NOMO-1 treated with dmso at 0.1 percent for 144 hours (cell line): ENCODE measurements around the gene CFAP97D2.
"Not testable (repeated sequence)": the region's sequence is repeated elsewhere in the genome, so short reads cannot be mapped to it uniquely, and the experiment has no call there.

ENCODE experiments used
- DNase-seq: peaks from one replicate; lab custom pipeline; 2025; ENCODE audit not compliant: unreplicated experiment; lab: John Stamatoyannopoulos, UW

Gene CFAP97D2

DNA sequence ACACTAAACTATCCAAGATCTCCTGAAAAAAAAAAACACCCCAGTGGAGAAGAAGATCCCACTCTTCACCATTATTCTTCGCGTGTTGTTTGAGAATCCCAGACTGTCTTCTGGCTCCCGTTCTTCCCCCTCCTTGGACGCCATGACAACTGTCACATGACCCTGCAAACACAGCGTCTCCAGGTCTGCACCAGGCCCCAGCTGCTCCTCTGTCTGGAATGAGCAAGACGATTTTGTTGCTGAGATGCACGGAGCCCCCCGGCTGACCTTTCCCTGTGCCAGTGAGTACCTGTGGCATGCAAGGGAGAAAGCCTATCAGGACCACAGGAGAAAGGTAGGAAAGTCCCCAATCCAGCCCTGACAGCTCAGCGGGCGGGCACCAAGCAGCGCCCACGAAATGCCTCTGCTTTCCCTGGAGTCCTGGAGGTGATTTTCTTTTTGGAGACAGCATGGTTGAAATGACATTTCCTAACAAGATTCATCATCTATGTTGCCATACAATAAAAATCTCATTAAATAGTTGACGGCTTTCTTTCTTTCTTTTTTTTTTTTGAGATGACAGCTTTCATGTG lies at the start of gene CFAP97D2:
CFAP97D2 (plus strand) TSS at position 171 of the 572 bp plus-strand sequence; CDS start at position 245, 74 bp downstream.
- DNase-seq = no peak

DNA sequence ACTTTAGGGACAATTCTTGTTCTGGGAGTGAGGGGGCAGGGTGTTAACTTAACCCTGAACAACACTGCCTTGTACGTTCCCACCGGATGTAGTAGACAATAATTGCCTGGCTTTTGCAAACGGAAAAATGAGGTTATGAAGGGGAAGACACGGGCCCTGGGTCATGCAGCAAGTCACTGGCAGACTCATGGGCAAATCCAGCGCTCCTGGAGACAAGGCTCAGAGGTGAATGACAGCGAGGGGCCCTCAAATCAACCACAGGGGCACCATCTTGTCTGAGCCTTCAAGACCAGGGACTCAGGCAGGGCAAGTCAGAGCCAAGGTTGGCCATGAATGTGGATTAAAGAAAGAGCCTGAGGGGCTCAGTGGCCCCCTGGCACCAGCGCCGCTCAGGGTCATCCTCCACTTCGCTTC lies 49.4 kb upstream of the CFAP97D2 start:
- no peak for DNase-seq

DNA sequence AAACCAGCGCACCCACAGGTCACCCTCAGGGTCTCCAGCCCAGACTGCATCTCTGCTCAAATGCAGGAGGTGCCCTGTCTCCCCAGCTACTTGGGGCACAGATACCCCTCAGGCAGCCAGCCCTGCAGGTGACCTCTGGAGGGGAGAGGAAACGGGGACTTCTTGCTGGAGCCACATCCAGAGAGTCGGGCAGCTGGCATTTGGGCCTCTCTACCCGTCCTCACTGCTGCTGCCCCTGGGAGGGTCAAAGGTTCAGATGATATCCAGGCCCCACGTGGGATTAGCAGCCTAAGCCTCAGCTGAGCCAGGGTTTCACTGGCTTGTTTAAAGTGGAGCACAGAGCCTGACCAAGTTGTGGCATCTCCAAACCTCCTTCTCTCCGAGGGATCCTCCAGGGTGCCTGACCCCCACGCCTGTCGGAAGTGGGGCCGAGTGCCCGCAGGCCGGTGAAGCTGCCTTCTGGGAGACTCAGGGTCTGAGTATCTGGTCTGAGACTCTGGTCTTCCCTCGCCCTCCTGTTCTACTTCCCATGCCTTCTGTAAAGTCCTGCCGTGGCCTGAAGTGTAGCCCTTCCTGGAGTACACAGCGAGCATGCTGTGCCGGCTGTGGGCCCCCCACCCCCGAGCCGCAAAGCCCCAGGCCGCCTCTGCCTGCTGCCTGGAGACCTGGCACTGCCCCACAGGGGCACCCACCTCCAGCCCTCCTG lies 48.8 kb upstream of the CFAP97D2 start:
- DNase-seq = no peak

DNA sequence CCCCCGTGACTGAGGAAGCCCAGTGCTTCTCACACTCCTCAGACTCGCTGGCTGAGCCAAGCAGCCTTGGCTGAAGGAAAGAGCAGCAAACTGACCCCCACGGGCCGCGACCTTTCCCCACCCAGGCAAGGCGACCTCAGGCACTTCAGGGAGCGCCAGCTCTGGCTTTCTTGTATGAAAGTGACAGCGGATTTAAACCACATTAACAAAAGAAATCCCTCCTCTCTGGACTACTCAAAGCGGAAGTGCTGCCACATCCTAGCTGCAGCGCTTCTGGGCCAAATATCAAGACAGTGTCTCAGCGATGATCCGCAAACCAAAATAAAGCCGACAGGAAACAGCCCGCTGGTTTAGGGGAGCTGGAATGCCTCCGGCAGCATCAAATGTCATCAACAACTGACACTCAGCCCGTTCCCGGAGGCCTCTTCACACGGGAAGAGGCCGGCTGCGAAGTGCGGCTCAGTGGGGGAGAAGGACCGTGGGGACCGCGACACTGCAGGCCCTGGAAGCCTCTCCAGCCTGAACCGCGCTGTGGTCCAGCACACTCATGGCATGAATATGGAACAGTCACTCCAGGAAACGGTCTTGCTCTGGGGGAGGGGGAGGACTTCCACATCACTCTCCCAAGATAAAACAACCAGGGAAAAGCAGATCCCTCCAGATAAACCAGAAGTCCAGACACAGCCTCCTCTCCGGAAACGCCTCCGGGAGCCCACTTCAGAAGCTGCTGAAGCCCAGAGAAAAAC lies 48.0 kb upstream of the CFAP97D2 start:
- DNase-seq = peak; percentile 61

DNA sequence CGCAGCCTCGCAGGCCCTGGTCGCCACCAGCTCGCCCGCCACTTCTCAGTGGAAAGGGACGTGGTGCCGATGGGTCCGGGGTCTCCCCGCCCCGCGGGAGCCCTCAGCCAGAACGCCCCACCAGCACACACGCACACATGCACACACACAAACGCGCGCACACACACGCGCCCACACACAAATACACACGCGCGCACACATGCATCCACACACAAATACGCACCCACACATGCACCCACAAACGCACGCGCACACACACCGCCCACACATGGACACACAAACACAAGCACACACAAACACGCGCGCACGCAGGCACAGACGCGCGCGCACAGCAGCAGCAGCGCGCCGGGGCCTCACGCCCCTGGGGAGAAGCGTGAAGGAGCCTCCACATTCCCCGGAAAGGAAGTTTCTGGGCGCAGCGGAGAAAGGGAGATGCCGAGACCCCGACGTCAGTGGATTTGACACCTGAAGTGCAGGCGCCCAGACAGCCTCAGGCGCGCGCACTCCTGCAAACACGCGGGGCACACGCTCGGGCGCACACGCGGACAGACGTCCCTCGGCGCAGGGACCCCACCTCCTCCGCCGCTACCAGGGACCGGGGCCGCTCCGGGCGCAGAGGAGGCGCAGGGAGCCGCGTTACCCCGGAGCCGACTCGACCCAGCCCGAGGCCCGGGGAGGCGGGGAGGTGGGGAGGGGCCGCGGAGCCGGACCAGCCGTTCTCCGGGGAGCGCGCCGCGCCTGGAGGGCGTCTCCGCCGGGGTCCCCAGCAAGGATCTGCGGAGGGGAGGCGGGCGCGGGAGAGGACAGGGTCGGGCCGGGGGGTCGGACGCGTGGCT lies 47.3 kb upstream of the CFAP97D2 start:
- DNase-seq = no peak

DNA sequence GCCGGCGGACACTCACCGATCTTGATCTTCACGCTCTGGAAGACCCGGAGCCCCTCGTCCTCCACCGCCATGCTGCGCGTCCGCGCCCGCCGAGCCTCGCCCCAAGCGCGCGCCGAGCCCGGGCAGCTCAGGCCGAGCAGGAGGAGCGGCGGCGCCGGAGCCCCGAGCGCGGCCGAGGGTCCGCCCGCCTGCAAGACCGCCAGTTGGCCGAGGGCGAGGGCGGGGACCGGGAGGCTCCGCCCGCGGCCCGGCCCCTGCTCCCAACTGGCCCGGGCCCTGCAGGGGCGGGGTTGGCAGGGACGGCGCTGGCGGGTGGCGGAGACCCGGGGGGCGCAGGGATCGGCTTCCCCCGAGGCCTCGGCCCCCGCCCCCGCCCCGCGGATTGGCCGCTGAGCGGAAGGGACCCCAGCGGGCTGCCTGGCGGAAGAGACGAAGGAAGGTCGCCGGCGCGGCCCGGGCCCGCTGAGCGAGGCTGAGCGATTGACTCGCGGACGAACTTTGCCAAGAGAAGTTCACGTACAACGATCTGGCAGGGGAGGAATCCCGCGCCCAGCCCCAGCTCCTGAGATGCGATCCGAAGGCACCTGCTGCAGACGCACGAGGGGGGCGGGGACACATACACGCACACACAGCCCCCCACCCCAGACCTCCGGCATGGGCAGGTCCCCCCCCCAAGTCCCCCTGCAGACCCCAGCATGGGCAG lies 46.5 kb upstream of the CFAP97D2 start, which contains the start of gene RASA3:
RASA3 (minus strand) TSS at position 205 of the 703 bp plus-strand sequence; CDS start at position 71, 134 bp downstream.
- peak; percentile 69 for DNase-seq

DNA sequence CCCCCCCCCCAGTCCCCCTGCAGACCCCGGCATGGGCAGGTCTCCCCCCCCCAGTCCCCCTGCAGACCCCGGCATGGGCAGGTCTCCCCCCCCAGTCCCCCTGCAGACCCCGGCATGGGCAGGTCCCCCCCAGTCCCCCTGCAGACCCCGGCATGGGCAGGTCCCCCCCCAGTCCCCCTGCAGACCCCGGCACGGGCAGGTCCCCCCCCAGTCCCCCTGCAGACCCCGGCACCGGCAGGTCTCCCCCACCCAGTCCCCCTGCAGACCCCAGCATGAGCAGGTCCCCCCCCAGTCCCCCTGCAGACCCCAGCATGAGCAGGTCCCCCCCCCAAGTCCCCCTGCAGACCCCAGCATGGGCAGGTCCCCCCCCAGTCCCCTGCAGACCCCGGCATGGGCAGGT lies 45.9 kb upstream of the CFAP97D2 start:
- not testable (repeated sequence) for DNase-seq

DNA sequence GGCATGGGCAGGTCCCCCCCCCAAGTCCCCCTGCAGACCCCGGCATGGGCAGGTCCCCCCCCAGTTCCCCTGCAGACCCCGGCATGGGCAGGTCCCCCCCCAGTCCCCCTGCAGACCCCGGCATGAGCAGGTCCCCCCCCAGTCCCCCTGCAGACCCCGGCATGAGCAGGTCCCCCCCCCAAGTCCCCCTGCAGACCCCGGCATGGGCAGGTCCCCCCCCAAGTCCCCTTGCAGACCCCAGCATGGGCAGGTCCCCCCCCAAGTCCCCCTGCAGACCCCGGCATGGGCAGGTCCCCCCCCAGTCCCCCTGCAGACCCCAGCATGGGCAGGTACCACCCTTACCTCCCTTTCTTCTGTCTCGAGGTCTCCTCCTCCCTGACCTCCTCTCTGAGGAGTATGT lies 45.5 kb upstream of the CFAP97D2 start:
- DNase-seq = not testable (repeated sequence)

DNA sequence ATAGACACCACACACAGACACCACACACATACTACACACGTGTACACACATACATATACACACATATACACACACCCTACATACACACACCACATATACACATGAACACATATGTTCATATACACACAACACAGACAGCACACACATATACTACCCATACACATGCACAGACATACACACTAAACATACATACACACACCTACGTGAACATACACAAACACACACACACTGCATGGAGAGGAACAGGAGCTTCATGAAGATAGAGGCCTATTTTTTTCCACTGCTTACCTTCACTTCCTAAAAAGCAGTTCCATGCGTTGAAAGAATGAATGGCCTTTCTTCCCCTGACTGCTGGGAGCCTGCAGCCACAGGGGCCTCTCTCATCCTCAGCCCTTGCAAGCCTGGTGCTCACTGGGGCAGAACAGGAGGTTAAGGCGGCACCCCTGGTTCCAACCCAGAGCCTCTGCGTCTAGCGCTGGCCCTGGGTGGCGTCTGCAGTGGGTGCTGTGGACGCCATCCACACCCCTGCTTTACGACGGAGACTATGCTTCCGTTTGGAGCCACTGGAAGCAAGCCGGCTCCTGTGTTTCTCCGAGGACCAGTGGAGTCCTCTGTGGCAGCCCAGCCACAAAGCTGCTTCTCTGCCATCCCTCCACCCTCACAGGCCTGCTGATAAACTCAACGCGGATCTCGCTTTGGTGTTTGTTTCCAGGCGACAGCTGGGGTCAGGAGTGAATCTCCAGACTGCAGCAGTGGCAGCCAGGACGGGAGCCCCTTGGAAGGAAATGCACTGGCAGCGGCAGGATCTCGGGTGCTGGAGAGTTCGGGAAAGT lies 44.7 kb upstream of the CFAP97D2 start:
- no peak for DNase-seq

DNA sequence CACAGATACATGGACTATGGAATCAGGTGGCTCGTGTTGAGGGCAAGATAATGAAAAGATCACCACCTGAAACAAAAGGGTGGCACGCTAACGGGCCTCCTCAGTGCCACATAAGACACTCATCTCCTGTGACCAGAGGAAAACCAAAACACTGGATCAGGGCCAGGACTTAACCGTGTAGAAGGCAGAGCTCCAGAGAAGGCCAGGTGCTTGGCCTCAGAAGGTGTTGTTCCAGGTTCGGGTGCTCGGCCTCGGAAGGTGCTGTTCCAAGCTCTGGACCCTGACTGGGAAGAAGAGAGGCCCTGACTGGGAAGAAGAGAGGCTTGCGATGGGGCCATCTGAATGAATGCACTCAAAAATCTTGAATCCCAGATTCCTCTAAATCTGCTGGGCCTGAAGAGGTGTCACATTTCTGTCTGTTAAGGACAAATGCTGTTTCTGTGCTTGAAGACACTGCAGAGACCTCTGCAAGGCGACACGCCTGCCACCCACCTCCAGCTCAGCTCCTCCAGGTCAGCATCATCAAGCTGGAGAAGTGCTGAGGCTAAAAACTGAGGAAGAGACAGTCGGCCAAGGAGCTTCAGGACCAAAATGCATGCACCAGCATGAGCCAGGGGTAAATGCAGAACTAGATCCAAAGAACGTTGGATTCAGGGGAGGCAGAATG lies 44.0 kb upstream of the CFAP97D2 start:
- no peak for DNase-seq

DNA sequence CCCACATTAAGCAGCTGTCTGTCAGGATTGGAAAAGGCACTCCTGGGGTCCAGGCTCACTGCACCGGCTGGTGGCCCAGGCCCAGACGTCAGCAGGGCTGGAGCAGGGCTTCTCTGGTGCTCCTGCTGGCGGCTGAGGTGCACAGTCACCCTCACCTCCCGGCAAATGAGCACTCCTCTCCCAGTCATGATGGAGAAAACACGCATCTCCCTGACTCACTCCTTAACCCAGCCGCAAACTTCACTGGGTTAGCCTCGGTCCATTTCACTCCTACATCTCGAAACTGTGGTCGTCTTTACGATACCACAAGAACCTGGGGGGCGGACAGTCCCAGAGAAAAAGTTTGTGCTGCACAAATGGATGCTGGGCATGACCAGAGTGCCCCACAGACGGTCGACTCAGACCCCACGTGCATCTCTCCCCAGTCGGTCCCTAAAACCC lies 43.3 kb upstream of the CFAP97D2 start:
- no peak for DNase-seq

DNA sequence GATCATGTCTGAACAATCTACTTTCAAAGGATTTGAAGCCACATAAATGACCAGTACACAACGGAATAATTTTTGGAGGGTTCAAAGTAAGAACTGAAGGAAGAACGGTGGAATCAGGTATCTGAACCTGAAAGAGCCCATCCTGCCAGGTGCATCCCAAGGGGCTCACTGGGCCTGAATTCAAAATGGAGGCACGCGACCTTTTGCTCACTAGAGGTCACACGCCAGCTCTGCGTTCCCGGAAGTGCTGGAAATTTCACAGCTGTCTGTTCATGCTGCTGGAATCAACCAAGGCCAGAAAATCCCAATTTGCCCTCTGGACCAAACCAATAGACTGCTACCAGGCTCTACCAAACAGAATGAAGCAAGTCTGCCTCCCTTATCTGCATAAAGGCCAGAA lies 42.5 kb upstream of the CFAP97D2 start:
- DNase-seq = no peak

DNA sequence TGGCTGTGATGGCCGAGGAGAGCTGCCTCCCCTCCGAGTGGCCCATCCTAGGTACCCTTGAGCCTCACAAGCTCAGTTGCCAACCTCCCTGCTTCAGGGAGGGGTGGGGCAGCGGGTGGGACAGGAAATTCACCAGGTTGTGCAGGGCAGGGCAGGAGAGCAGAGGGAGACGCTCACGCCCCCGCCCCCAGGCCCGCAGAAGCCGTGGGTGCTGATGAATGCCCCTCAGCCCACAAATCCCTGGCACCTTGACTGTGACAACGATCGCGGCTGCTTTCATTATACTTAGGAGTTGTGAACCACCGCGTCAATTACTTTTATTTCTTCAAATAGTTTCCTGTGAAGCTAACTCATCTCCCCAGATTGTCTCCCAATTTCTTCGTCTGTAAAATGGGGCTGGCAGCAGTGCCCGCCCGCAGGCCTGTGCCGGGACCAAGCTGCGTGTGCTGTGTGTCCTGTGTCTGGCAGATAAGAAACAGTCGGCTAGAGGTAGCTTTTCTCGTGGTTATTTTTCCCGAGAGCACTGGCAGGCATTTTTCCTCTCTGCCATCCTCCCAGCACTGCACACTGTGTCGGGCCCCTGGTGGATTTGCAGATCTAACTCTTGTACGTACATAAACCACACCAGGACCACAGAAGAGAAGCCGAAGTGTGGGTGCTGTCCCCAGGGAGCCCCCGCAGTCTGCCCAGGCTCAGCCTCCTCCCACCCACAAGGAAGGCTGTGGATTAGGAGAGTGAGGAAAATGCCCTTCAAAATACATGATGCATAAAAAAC lies 38.7 kb upstream of the CFAP97D2 start:
- no peak for DNase-seq

DNA sequence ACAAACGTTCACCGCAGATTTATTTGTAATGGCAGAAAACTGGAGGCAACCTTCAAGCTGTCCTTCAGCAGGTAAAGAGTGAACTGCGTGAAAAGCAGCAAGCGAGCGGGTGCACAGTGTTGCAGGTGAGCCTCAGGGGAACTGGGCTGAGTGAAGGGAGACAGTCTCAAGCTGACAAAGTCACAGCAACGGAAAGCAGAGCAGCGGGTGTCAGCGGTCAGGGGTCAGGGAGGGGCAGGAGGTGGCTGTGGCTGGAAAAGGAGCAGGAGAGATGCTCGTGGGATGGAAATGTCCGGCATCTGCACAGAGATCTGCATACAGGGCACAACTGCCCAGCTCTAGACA lies 38.2 kb upstream of the CFAP97D2 start:
- no peak for DNase-seq

DNA sequence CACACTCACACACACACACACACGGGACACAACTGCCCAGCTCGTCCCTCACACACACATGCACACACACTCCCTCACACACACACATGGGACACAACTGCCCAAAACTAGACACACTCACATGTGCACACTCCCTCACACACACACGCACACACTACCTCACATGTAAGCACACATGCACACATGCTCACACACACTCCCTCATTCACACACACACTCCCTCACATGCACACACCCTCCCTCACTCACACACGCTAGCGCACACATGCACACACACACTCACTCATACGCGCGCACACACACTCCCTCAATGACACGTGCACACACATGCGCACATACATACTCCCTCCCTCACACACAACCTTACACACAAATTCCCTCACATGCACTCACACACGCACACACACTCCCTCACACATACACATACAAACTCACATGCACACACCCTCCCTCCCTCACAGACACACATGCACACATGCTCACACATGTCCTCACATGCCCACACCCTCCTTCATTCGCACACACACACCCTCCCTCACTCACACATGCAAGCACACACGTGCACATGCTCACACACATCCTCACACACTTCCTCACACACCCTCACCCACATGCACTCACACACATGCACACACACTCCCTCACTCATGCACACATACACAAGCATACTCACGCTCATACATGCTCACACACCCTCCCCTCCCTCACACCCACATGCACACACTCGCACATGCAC lies 37.6 kb upstream of the CFAP97D2 start:
- DNase-seq = no peak

DNA sequence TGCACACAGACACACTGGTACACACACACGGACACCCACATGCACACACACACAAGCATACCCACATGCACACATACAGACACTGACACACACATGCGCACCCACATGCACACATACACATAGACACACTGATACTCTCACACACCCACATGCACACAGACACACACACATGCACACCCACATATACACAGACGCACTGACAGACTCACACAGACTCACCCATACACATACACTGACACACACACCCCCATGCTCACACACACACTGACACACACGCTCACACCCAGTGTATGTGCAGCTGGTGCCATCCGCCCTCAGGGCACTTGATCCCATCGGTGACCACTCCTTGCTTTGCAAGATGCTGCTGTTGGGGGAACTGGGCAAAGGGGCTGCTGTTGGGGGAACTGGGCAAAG lies 36.9 kb upstream of the CFAP97D2 start:
- DNase-seq = no peak

DNA sequence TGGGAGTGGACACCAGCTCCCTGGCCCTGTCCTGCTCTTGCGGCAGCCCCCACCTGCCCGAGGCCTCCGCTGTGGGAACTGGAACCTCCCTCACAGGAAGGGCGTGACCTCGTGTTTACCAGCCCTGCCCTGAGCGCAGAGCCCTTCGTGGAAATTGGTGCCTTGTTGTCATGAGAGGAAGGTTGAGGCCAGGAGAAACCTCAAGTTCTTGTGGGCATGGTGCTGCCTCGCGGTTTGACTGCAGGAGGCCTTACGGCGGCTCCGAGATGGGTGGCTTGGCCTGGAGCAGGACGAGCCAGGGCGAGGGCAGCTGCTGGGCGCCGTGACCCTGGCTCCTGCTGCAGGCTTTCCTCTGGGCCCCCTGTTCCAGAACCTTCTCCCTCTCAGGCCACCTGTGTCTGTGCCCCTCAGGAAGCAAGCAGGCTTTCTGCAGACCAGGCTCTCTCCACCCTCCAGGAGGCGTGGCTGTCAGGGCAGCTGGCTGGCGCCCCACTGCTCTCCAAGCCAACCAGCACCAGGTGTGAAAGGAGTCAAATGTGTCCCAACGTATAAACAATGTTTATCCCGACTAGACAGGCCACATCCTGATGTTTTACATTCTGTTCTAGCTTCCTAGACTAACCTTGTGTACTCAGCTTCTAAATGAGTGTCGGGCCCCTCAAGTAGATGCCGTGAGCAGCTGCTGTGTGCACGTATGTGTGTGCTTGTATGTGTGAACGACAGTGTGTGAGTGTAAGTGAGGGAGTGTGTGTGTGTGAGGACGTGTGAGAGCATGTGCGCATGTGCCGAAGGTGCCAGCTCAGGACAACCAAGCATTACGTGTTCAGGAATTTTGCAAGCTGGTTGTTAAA lies 36.2 kb upstream of the CFAP97D2 start:
- no peak for DNase-seq
